K562 (cell line): ENCODE data around the gene SLC39A9. TPM values are rescaled to one million over a fixed set of nuclear protein-coding genes. Genes with fewer than 3 reads are reported as not detected.

ENCODE experiments used
- ATAC-seq: fragments of 200-7000 bp; cut with Tn5 transposase; 3 replicates; pipeline ENCODE4 v1.9.1; 2020; ENCODE audit warnings: moderate library complexity
- BruUV-seq: library from RNA; stranded (reverse); fragments of 400-500 nt; replicated peaks from 2 replicates; lab custom pipeline; 2021; lab: Mats Ljungman, UMichigan
- CTCF ChIA-PET: fragments of 300-600 bp; formaldehyde crosslinking; extraction: SDS; loops from one replicate; lab custom pipeline; 2021; ENCODE audit warnings: low intra/inter-chr PET ratio; lab: Yijun Ruan, JAX
- POLR2A ChIA-PET: fragments of 300-600, 350-650 bp; sonication (Branson Sonifier 250); formaldehyde crosslinking; extraction: SDS; loops from one replicate; lab custom pipeline; 2021; ENCODE audit warnings: antibody characterized with exemption, inconsistent platforms; lab: Yijun Ruan, JAX
- DNase-seq, 4 experiments: peaks; one replicate each; pipeline versions ENCODE4 v3.0.0 to v3.0.0-alpha.2; 2011 to 2018; ENCODE audit warnings: low spot score in 3 of 4, mixed read lengths in 3 of 4; ENCODE audit errors: extremely low read depth in 1 of 4
- FAIRE-seq: peaks from 2 replicates; lab custom pipeline; 2011; peaks lifted over from hg19 to GRCh38; lab: Jason Lieb, UNC
- H2AFZ ChIP-seq: 2 replicates; pipeline ENCODE4 v1.6.0; 2011; ENCODE audit warnings: low read depth, low read length, control low read depth, inconsistent platforms
- H3K27ac ChIP-seq: fragments of 200-600 bp; 3 replicates; pipeline ENCODE4 v1.8.0; 2011; ENCODE audit warnings: low read depth, mild to moderate bottlenecking, control low read depth, inconsistent platforms, low read length, moderate library complexity, mixed read lengths; ENCODE audit errors: extremely low read depth
- H3K27me3 ChIP-seq, 2 experiments: fragments of 300-600 bp in 1 of 2; 2 replicates in 1 of 2; 3 replicates in 1 of 2; pipeline versions ENCODE4 v1.6.0 to v1.8.0; 2011; ENCODE audit warnings: inconsistent platforms in 2 of 2, low read length in 2 of 2, mild to moderate bottlenecking in 1 of 2, mixed read lengths in 1 of 2, moderate library complexity in 1 of 2; ENCODE audit not compliant: control insufficient read depth in 2 of 2, insufficient read depth in 2 of 2
- H3K36me3 ChIP-seq: fragments of 300-600 bp; 3 replicates; pipeline ENCODE4 v1.8.0; 2011; ENCODE audit warnings: mild to moderate bottlenecking, low read length, inconsistent platforms; ENCODE audit not compliant: control insufficient read depth, insufficient read depth
- H3K4me1 ChIP-seq, 2 experiments: fragments of 200-600 bp in 1 of 2; replicated peaks in 1 of 2; 2 replicates in 1 of 2; 3 replicates in 1 of 2; pipeline versions ENCODE4 v1.5.1 to v1.8.0; 2011; ENCODE audit warnings: inconsistent platforms in 2 of 2, low read length in 2 of 2, mild to moderate bottlenecking in 1 of 2, mixed read lengths in 1 of 2, moderate library complexity in 1 of 2; ENCODE audit not compliant: control insufficient read depth in 2 of 2, insufficient read depth in 2 of 2
- H3K4me2 ChIP-seq: 2 replicates; pipeline ENCODE4 v1.6.1; 2011; ENCODE audit warnings: low read length, control low read depth, inconsistent platforms, mixed read lengths; ENCODE audit not compliant: insufficient read depth
- H3K4me3 ChIP-seq: fragments of 200-600 bp; sonication (generic), shearing (Covaris generic); 2 replicates; pipeline ENCODE4 v1.5.1; 2016; ENCODE audit warnings: control low read depth, inconsistent platforms
- H3K79me2 ChIP-seq: fragments of 200-600 bp; 3 replicates; pipeline ENCODE4 v1.8.0; 2011; ENCODE audit warnings: low read length, inconsistent platforms; ENCODE audit not compliant: control insufficient read depth, insufficient read depth
- H3K9ac ChIP-seq, 2 experiments: 2 replicates each; pipeline versions ENCODE4 v1.6.0 to v1.6.1; 2011; ENCODE audit warnings: low read depth in 2 of 2, low read length in 2 of 2, control low read depth in 1 of 2, inconsistent platforms in 1 of 2, mild to moderate bottlenecking in 1 of 2, mixed read lengths in 1 of 2; ENCODE audit not compliant: insufficient read depth in 1 of 2
- H3K9me1 ChIP-seq: one replicate; pipeline ENCODE4 v1.6.0; 2011; ENCODE audit warnings: inconsistent platforms, mild to moderate bottlenecking, low read length, moderate library complexity; ENCODE audit not compliant: control insufficient read depth, insufficient read depth
- H3K9me3 ChIP-seq: replicated peaks from 2 replicates; pipeline ENCODE4 v1.5.1; 2011; ENCODE audit warnings: low read depth, low read length, inconsistent platforms; ENCODE audit not compliant: control insufficient read depth, insufficient read depth
- H4K20me1 ChIP-seq: replicated peaks from 2 replicates; pipeline ENCODE4 v1.6.1; 2011; ENCODE audit warnings: low read length, inconsistent platforms, mixed read lengths; ENCODE audit not compliant: control insufficient read depth, insufficient read depth
- CBX2 ChIP-seq: fragments of 200-600 bp; sonication (generic); IDR thresholded peaks from one replicate; pipeline ENCODE4 v1.6.1; 2012; ENCODE audit warnings: mild to moderate bottlenecking, low read length, inconsistent platforms; ENCODE audit not compliant: insufficient read depth, poor library complexity, severe bottlenecking
- ESRRA ChIP-seq: fragments of 450-650 bp; IDR thresholded peaks from 2 replicates; pipeline ENCODE4 v1.6.1; 2014; ENCODE audit warnings: low read depth, mild to moderate bottlenecking, moderate library complexity, borderline replicate concordance
- HNRNPLL ChIP-seq: fragments of 200-400 bp; formaldehyde crosslinking; IDR thresholded peaks from 2 replicates; pipeline ENCODE4 v1.6.1; 2017; ENCODE audit warnings: low read length, low read depth, mild to moderate bottlenecking; ENCODE audit not compliant: poor library complexity, severe bottlenecking
- IRF2 ChIP-seq: sonication (generic); formaldehyde crosslinking; IDR thresholded peaks from 2 replicates; pipeline ENCODE4 v1.8.1; 2022; ENCODE audit warnings: mild to moderate bottlenecking, missing genetic modification reagents
- MIER1 ChIP-seq: fragments of 450-650 bp; IDR thresholded peaks from 2 replicates; pipeline ENCODE4 v1.6.1; 2016; ENCODE audit warnings: antibody characterized with exemption, mild to moderate bottlenecking, low read depth
- MYC ChIP-seq, 2 experiments: fragments of 250-450 bp in 1 of 2; sonication (Bioruptor Pico) in 1 of 2; IDR thresholded peaks; 2 replicates each; pipeline versions ENCODE4 v1.5.1 to v1.6.1; 2012 to 2021; ENCODE audit warnings: low read depth in 2 of 2, borderline replicate concordance in 1 of 2, improper control_type of control experiment in 1 of 2, low read length in 1 of 2, mild to moderate bottlenecking in 1 of 2, moderate library complexity in 1 of 2
- TCFL5 ChIP-seq: fragments of 250-450 bp; sonication (Bioruptor Pico); conservative IDR thresholded peaks from 2 replicates; pipeline ENCODE4 v1.6.1; 2021; ENCODE audit warnings: mild to moderate bottlenecking, moderate library complexity, matching md5 sums
- ZBTB17 ChIP-seq: fragments of 450-650 bp; formaldehyde crosslinking; IDR thresholded peaks from 2 replicates; pipeline ENCODE4 v1.4.0; 2020; ENCODE audit warnings: mild to moderate bottlenecking
- ZNF146 ChIP-seq: IDR thresholded peaks from one replicate; pipeline ENCODE4 v1.6.1; 2018; ENCODE audit warnings: missing compliant biosample characterization; ENCODE audit not compliant: unreplicated experiment
- ZNF347 ChIP-seq: fragments of 450-650 bp; formaldehyde crosslinking; IDR thresholded peaks from 2 replicates; pipeline ENCODE4 v1.4.0; 2020; ENCODE audit warnings: low read depth, mild to moderate bottlenecking, moderate library complexity
- ZNF384 ChIP-seq: IDR thresholded peaks from 2 replicates; pipeline ENCODE4 v1.6.1; 2012; ENCODE audit warnings: low read depth, low read length, improper control_type of control experiment
- ZNF444 ChIP-seq: fragments of 250-450 bp; sonication (Bioruptor Pico); IDR thresholded peaks from 2 replicates; pipeline ENCODE4 v1.4.0; 2020; ENCODE audit warnings: mild to moderate bottlenecking, moderate library complexity
- WGBS: fragments of 100-300 bp; shearing (Covaris generic); methylation state at CpG from one replicate; pipeline ENCODE4 v1.1.6; 2016; ENCODE audit warnings: low coverage, mixed read lengths; ENCODE audit not compliant: insufficient coverage; ENCODE audit errors: missing lambda C conversion rate; 5-methylcytosine and 5-hydroxymethylcytosine counted together
- in situ Hi-C: fragments of 300-500 bp; cut with MboI; formaldehyde crosslinking; loops from 4 replicates; pipeline ENCODE4 v1.15.0; 2018; ENCODE audit warnings: inconsistent platforms, mixed read lengths
- intact Hi-C: fragments of 100-400 bp; cut with micrococcal nuclease; formaldehyde crosslinking; loops from 2 replicates; pipeline ENCODE4 v1.14.2; 2022
- polyA plus RNA-seq, 8 experiments: library from polyadenylated mRNA; depleted of rRNA in 4 of 8; stranded (reverse) in 5 of 8; unstranded in 3 of 8; fragments of >200 nt; fragmentation: Nextera tagmentation in 2 of 8; fragmentation: Illumina TruSeq in 1 of 8; extraction: Ambion mirVana in 2 of 8; extraction: Trizol in 1 of 8; gene quantifications; 2 replicates each; pipeline versions ENCODE4 v1.2.1 to v1.2.3, GENCODE V29; 2011 to 2014; ENCODE audit warnings: inconsistent platforms in 1 of 8, missing spikeins in 1 of 8
- total RNA-seq, 7 experiments: library from RNA; depleted of rRNA in 6 of 7; stranded (reverse); fragments of >200 nt in 6 of 7; fragmentation: Illumina TruSeq in 2 of 7; extraction: Trizol in 2 of 7; gene quantifications; 2 replicates each; pipeline versions ENCODE4 v1.2.1 to v1.2.3, GENCODE V29; 2011 to 2021; ENCODE audit warnings: low replicate concordance in 1 of 7
- TF ChIP-seq, protein P1 (sequence below): sonication (generic); formaldehyde crosslinking; IDR thresholded peaks from 2 replicates; pipeline ENCODE4 v1.8.0; 2022; ENCODE audit warnings: mild to moderate bottlenecking, missing genetic modification reagents, borderline replicate concordance
- TF ChIP-seq, protein P2 (sequence below): IDR thresholded peaks from 2 replicates; pipeline ENCODE4 v1.6.1; 2012; ENCODE audit warnings: low read depth, low read length, improper control_type of control experiment, borderline replicate concordance

Gene SLC39A9
- total and polyA plus RNA-seq, 9 of the 15 experiments (the other 6 are each of a cell fraction or from before 2014, with no cell fraction given) = 18.4 to 66.0 (median 32.5) TPM

DNA sequence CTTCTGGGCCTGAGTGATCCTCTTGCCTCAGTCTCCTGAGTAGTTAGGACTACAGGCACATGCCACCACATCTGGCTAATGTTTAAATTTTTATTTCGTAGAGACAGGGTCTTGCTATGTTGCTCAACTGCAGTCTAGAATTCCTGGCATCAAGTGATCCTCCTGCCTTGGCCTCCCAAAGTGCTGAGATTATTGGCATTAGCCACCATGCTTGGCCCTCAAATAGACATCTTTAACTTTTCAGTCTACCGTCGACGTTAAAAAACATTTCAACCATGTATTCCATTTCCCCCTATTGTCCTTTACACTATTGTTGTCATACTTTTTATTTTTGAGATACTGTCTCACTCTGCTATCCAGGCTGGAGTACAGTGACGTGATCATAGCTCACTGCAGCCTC lies 22.8 kb upstream of the SLC39A9 start:
- peaks cover 36% of the 10 kb centered on the region for H3K36me3 ChIP-seq
- no peaks in the 10 kb centered on the region for H3K27me3 ChIP-seq
- no peaks in the 10 kb centered on the region for H3K9me3 ChIP-seq
- no peaks in the 10 kb centered on the region for H3K79me2 ChIP-seq
- ATAC-seq = no peak
- FAIRE-seq = no peak
- ChIA-PET CTCF (no interaction called here), POLR2A (interaction anchor here (0.7 to 1.6 kb wide), 5 partner anchors 9 to 231 kb away, joined by 3 to 4 read pairs (median 3); partner anchors contain the start of genes ERH and SLC39A9)
- no peaks in the 10 kb centered on the region for H3K4me1 ChIP-seq
- BruUV-seq = no TSS peak
- no peak overlapping the region for H3K27ac ChIP-seq
- no peak overlapping the region for H2AFZ ChIP-seq
- H4K20me1 ChIP-seq = 0 out of 2 replicates have a peak, but pooled peaks cover 4% of the 10 kb centered on the region
- intact Hi-C loops = no loop called here
- WGBS = 75% methylated on average over 4 of the region's 5 CpGs
- no peak overlapping the region for H3K9ac ChIP-seq
- TF ChIP-seq IRF2 (CRISPR knock-in tag) (no peak), ZNF347 (CRISPR knock-in tag) (no peak), HNRNPLL (no peak), MIER1 (no peak), MYC (IDR thresholded peaks at IDR 0.05; ENCODE audit: low read depth, low read length) (no peak), MYC (CRISPR knock-in tag; IDR thresholded peaks at IDR 0.05; ENCODE audit: borderline replicate concordance, low read depth) (no peak), ZNF146 (CRISPR knock-in tag) (no peak), ZNF444 (CRISPR knock-in tag) (no peak), TCFL5 (no peak), ZBTB17 (no peak), ESRRA (no peak), CBX2 (no peak), ZNF384 (no peak)
- TF ChIP-seq, protein P1, sequence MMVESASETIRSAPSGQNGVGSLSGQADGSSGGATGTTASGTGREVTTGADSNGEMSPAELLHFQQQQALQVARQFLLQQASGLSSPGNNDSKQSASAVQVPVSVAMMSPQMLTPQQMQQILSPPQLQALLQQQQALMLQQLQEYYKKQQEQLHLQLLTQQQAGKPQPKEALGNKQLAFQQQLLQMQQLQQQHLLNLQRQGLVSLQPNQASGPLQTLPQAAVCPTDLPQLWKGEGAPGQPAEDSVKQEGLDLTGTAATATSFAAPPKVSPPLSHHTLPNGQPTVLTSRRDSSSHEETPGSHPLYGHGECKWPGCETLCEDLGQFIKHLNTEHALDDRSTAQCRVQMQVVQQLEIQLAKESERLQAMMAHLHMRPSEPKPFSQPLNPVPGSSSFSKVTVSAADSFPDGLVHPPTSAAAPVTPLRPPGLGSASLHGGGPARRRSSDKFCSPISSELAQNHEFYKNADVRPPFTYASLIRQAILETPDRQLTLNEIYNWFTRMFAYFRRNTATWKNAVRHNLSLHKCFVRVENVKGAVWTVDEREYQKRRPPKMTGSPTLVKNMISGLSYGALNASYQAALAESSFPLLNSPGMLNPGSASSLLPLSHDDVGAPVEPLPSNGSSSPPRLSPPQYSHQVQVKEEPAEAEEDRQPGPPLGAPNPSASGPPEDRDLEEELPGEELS = no peak
- TF ChIP-seq, protein P2, sequence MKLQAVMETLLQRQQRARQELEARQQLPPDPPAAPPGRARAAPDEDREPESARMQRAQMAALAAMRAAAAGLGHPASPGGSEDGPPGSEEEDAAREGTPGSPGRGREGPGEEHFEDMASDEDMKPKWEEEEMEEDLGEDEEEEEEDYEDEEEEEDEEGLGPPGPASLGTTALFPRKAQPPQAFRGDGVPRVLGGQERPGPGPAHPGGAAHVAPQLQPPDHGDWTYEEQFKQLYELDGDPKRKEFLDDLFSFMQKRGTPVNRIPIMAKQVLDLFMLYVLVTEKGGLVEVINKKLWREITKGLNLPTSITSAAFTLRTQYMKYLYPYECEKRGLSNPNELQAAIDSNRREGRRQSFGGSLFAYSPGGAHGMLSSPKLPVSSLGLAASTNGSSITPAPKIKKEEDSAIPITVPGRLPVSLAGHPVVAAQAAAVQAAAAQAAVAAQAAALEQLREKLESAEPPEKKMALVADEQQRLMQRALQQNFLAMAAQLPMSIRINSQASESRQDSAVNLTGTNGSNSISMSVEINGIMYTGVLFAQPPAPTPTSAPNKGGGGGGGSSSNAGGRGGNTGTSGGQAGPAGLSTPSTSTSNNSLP = no peak
- no peak for DNase-seq
- no peak overlapping the region for H3K4me2 ChIP-seq
- in situ Hi-C loops = no loop called here
- no peak overlapping the region for H3K4me3 ChIP-seq
- H3K9me1 ChIP-seq = no peaks in the 10 kb centered on the region
